SK-N-SH (cell line): ENCODE measurements around the gene GPSM3. TPM values are rescaled to one million over a fixed set of nuclear protein-coding genes. Genes with fewer than 3 reads are reported as not detected.
"Not testable (repeated sequence)": the region's sequence is repeated elsewhere in the genome, so short reads cannot be mapped to it uniquely, and the experiment has no call there.

Source experiments
- CTCF ChIA-PET: fragments of 300-600, 350-600 bp; formaldehyde crosslinking; extraction: SDS; loops from one replicate; lab custom pipeline; 2021; lab: Yijun Ruan, JAX
- POLR2A ChIA-PET: fragments of 350-600 bp; sonication (Branson Sonifier 250); formaldehyde crosslinking; extraction: SDS; loops from one replicate; lab custom pipeline; 2020; ENCODE audit warnings: antibody characterized with exemption, inconsistent platforms; lab: Yijun Ruan, JAX
- DNase-seq: peaks from one replicate; pipeline ENCODE4 v3.0.0; 2012
- H2AFZ ChIP-seq: fragments of 200-600 bp; sonication (generic); 2 replicates; pipeline ENCODE4 v1.8.1; 2016; ENCODE audit warnings: antibody characterized with exemption, mild to moderate bottlenecking, low read depth
- H3F3A ChIP-seq: fragments of 200-600 bp; sonication (generic); replicated peaks from 2 replicates; pipeline ENCODE3; 2016; ENCODE audit warnings: antibody characterized with exemption, mild to moderate bottlenecking; ENCODE audit not compliant: insufficient read depth
- H3K27ac ChIP-seq, 2 experiments: fragments of 200-500 bp in 1 of 2; fragments of 200-600 bp in 1 of 2; sonication (Bioruptor generic) in 1 of 2; sonication (generic), shearing (Covaris generic) in 1 of 2; 2 replicates each; pipeline versions ENCODE4 v1.5.1 to v1.6.1; 2014 to 2016; ENCODE audit warnings: low read depth in 2 of 2, inconsistent platforms in 1 of 2, low read length in 1 of 2, mild to moderate bottlenecking in 1 of 2, mixed read lengths in 1 of 2
- H3K27me3 ChIP-seq: fragments of 200-600 bp; sonication (generic), shearing (Covaris generic); 2 replicates; pipeline ENCODE4 v1.6.1; 2016; ENCODE audit warnings: mixed run types; ENCODE audit not compliant: insufficient read depth
- H3K36me3 ChIP-seq, 2 experiments: fragments of 200-500 bp in 1 of 2; fragments of 200-600 bp in 1 of 2; sonication (Bioruptor generic) in 1 of 2; sonication (generic) in 1 of 2; replicated peaks in 1 of 2; 2 replicates each; pipeline versions ENCODE3 to v1.5.1; 2014 to 2016; ENCODE audit warnings: low read length in 1 of 2, mild to moderate bottlenecking in 1 of 2; ENCODE audit not compliant: insufficient read depth in 2 of 2, control insufficient read depth in 1 of 2
- H3K4me1 ChIP-seq, 2 experiments: fragments of 200-500 bp in 1 of 2; fragments of 200-600 bp in 1 of 2; sonication (Bioruptor generic) in 1 of 2; sonication (generic), shearing (Covaris generic) in 1 of 2; 2 replicates each; pipeline versions ENCODE4 v1.5.1 to v1.6.1; 2014 to 2016; ENCODE audit warnings: low read depth in 1 of 2, low read length in 1 of 2, mixed run types in 1 of 2; ENCODE audit not compliant: insufficient read depth in 2 of 2, control insufficient read depth in 1 of 2
- H3K4me2 ChIP-seq: fragments of 200-600 bp; sonication (generic), shearing (Covaris generic); 2 replicates; pipeline ENCODE4 v1.6.1; 2017; ENCODE audit warnings: mixed run types
- H3K4me3 ChIP-seq, 2 experiments: fragments of 200-500 bp in 1 of 2; fragments of 200-600 bp in 1 of 2; sonication (Bioruptor generic) in 1 of 2; sonication (generic), shearing (Covaris generic) in 1 of 2; 2 replicates each; pipeline versions ENCODE4 v1.5.1 to v1.8.1; 2014 to 2016; ENCODE audit warnings: low read depth in 2 of 2, inconsistent platforms in 1 of 2, low read length in 1 of 2, mild to moderate bottlenecking in 1 of 2, mixed read lengths in 1 of 2, moderate library complexity in 1 of 2
- H3K79me2 ChIP-seq: fragments of 200-600 bp; sonication (generic); 2 replicates; pipeline ENCODE4 v1.8.1; 2017; ENCODE audit warnings: mild to moderate bottlenecking; ENCODE audit not compliant: insufficient read depth
- H3K9ac ChIP-seq: fragments of 200-600 bp; sonication (generic); 2 replicates; pipeline ENCODE4 v1.6.1; 2017; ENCODE audit warnings: mixed run types
- H3K9me2 ChIP-seq: fragments of 200-600 bp; sonication (generic); 2 replicates; pipeline ENCODE4 v1.6.1; 2017; ENCODE audit warnings: mixed run types
- H3K9me3 ChIP-seq: fragments of 200-600 bp; sonication (generic); 2 replicates; pipeline ENCODE4 v1.6.1; 2017; ENCODE audit warnings: mixed run types, mild to moderate bottlenecking, moderate library complexity
- H4K20me1 ChIP-seq: fragments of 200-600 bp; sonication (generic); 2 replicates; pipeline ENCODE4 v1.6.1; 2017; ENCODE audit warnings: mild to moderate bottlenecking, mixed run types; ENCODE audit not compliant: insufficient read depth
- CHD2 ChIP-seq: fragments of 150-350 bp; IDR thresholded peaks from 2 replicates; pipeline ENCODE4 v1.6.1; 2018; ENCODE audit warnings: low read length; ENCODE audit not compliant: partially characterized antibody
- ELF1 ChIP-seq: IDR thresholded peaks from 2 replicates; pipeline ENCODE4 v1.4.0; 2012
- GABPA ChIP-seq: IDR thresholded peaks from 2 replicates; pipeline ENCODE4 v1.4.0; 2012; ENCODE audit warnings: low read depth, mild to moderate bottlenecking
- GATA2 ChIP-seq: sonication (generic); formaldehyde crosslinking; IDR thresholded peaks from 2 replicates; pipeline ENCODE4 v1.5.0; 2020; ENCODE audit warnings: mild to moderate bottlenecking, missing genetic modification reagents
- MEF2A ChIP-seq: IDR thresholded peaks from 2 replicates; pipeline ENCODE4 v1.4.0; 2012; ENCODE audit warnings: low read depth, borderline replicate concordance
- NRF1 ChIP-seq: IDR thresholded peaks from 2 replicates; pipeline ENCODE4 v1.6.1; 2012; ENCODE audit warnings: low read depth, mild to moderate bottlenecking, low read length
- RCOR1 ChIP-seq: fragments of 150-350 bp; IDR thresholded peaks from 2 replicates; pipeline ENCODE4 v1.6.1; 2017; ENCODE audit warnings: antibody characterized with exemption, low read length
- RFX5 ChIP-seq: IDR thresholded peaks from 2 replicates; pipeline ENCODE4 v1.6.1; 2012; ENCODE audit warnings: mild to moderate bottlenecking, improper control_type of control experiment, low read length
- SIN3A ChIP-seq: IDR thresholded peaks from 2 replicates; pipeline ENCODE4 v1.6.1; 2012; ENCODE audit warnings: low read depth, mild to moderate bottlenecking, low read length, moderate library complexity, borderline replicate concordance
- ZBTB33 ChIP-seq: IDR thresholded peaks from 2 replicates; pipeline ENCODE4 v1.4.0; 2012; ENCODE audit warnings: low read depth, borderline replicate concordance
- WGBS: methylation state at CpG from one replicate; pipeline ENCODE4 v1.1.6; 2017; ENCODE audit warnings: low lambda C conversion rate; 5-methylcytosine and 5-hydroxymethylcytosine counted together
- polyA plus RNA-seq, 3 experiments: library from polyadenylated mRNA; depleted of rRNA; stranded (reverse); fragments of >200 nt; gene quantifications; 2 replicates each; pipeline ENCODE4 v1.2.3, GENCODE V29; 2012

GPSM3 gene
- polyA plus RNA-seq, 1 of the 3 experiments (the other 2 are of a cell fraction), result 1.5 TPM

- ChIA-PET CTCF (interaction anchor here (1.2 to 1.9 kb wide), 2 partner anchors 9 to 291 kb away, joined by 3 to 6 read pairs; partner anchors contain the start of gene EHMT2), POLR2A (interaction anchor here (3.1 kb wide), 1 partner anchor 11 kb away, joined by 22 read pairs; the partner anchor contains the start of gene RNF5)
- peak overlapping the region; percentile 92 for H3K4me2 ChIP-seq
- H3K79me2 ChIP-seq, result peaks cover 21% of the 10 kb centered on the region
- no peaks in the 10 kb centered on the region for H3K9me3 ChIP-seq
- H3K27me3 ChIP-seq, result no peaks in the 10 kb centered on the region
- peak overlapping the region; percentile 60 to 81 for H3K4me3 ChIP-seq
- H3K36me3 ChIP-seq, result peaks cover 8 to 21% of the 10 kb centered on the region in 2 experiments
- H4K20me1 ChIP-seq, result no peaks in the 10 kb centered on the region
- peak overlapping the region; percentile 78 for H3K9ac ChIP-seq
- H3K27ac ChIP-seq, result peak overlapping the region in 1 of 2 experiments; percentile 81; a peak in 2 of 4 replicates
- DNase-seq, result no peak
- peaks cover 23% of the 10 kb centered on the region for H3F3A ChIP-seq
- no peaks in the 10 kb centered on the region for H3K9me2 ChIP-seq
- 65% methylated on average over 11 of the region's 13 CpGs for WGBS
- TF ChIP-seq MEF2A, result no peak
- TF ChIP-seq GABPA, result no peak
- no peak for TF ChIP-seq RFX5
- TF ChIP-seq RCOR1, result no peak
- H2AFZ ChIP-seq, result no peak overlapping the region
- peaks cover 0 to 20% of the 10 kb centered on the region in 2 experiments; a peak in 1 of 4 replicates for H3K4me1 ChIP-seq
These were observed 3.9 kb downstream of the GPSM3 start for GRCh38 chr6:32188381-32189068.

- CTCF ChIA-PET, result interaction anchor here (1.2 to 1.9 kb wide), 2 partner anchors 10 to 69 kb away, joined by 3 to 6 read pairs; no protein-coding TSS in a partner anchor
- DNase-seq, H3K9me3 ChIP-seq, H3K9ac ChIP-seq, POLR2A ChIA-PET, H3K27me3 ChIP-seq, H2AFZ ChIP-seq, H3K9me2 ChIP-seq, H4K20me1 ChIP-seq, H3K27ac ChIP-seq: not testable (repeated sequence)
- H3K4me3 ChIP-seq, result peak overlapping the region in 1 of 2 experiments; percentile 81; a peak in 1 of 4 replicates
- H3K79me2 ChIP-seq, result peaks cover 21% of the 10 kb centered on the region
- WGBS, result 99% methylated on average over 9 of the region's 18 CpGs
- H3K4me2 ChIP-seq, result peak overlapping the region; percentile 92
- H3K36me3 ChIP-seq, result peaks cover 8 to 26% of the 10 kb centered on the region in 2 experiments
- peaks cover 20% of the 10 kb centered on the region for H3F3A ChIP-seq
- peaks cover 0 to 20% of the 10 kb centered on the region in 2 experiments; a peak in 1 of 4 replicates for H3K4me1 ChIP-seq
These were observed 4.6 kb downstream of the GPSM3 start for GRCh38 chr6:32187725-32188380.

- peaks cover 0 to 20% of the 10 kb centered on the region in 2 experiments; a peak in 1 of 4 replicates for H3K4me1 ChIP-seq
- peaks cover 20% of the 10 kb centered on the region for H3F3A ChIP-seq
- peaks cover 8 to 31% of the 10 kb centered on the region in 2 experiments for H3K36me3 ChIP-seq
- H3K4me2 ChIP-seq, result no peak overlapping the region
- no peaks in the 10 kb centered on the region for H3K27me3 ChIP-seq
- no peak overlapping the region for H3K9ac ChIP-seq
- CTCF ChIA-PET, result interaction anchor here (1.2 kb wide), 1 partner anchor 68 kb away, joined by 3 read pairs; no protein-coding TSS in a partner anchor
- H2AFZ ChIP-seq, result no peak overlapping the region
- peak overlapping the region in 1 of 2 experiments; percentile 53; a peak in 1 of 4 replicates for H3K27ac ChIP-seq
- no peak for DNase-seq
- H3K79me2 ChIP-seq, result peaks cover 21% of the 10 kb centered on the region
- WGBS, result 90% methylated on average over 12 of the region's 12 CpGs
- TF ChIP-seq ELF1, result no peak
- no peak for TF ChIP-seq RCOR1
- no peak for TF ChIP-seq NRF1
- TF ChIP-seq SIN3A, result no peak
- TF ChIP-seq GATA2 (CRISPR knock-in tag), result no peak
- TF ChIP-seq ZBTB33, result no peak
- no peak for TF ChIP-seq CHD2
- TF ChIP-seq, all 33 proteins: peak for 0
- Histone ChIP-seq H3K9me3 (no peaks in the 10 kb centered on the region), H3K9me2 (no peaks in the 10 kb centered on the region), H4K20me1 (no peaks in the 10 kb centered on the region), H3K4me3 (no peak overlapping the region)
- POLR2A ChIA-PET, result no interaction called here
These were observed 5.3 kb downstream of the GPSM3 start for GRCh38 chr6:32187009-32187709.

- H3K27me3 ChIP-seq, H3K4me3 ChIP-seq, H2AFZ ChIP-seq, H3K9me3 ChIP-seq, DNase-seq, POLR2A ChIA-PET, H3K4me2 ChIP-seq, H3K9ac ChIP-seq, H3K9me2 ChIP-seq, H4K20me1 ChIP-seq: not testable (repeated sequence)
- WGBS, result 78% methylated on average over 10 of the region's 10 CpGs
- CTCF ChIA-PET, result interaction anchor here (1.2 kb wide), 1 partner anchor 67 kb away, joined by 3 read pairs; no protein-coding TSS in a partner anchor
- Histone ChIP-seq H3F3A (peaks cover 20% of the 10 kb centered on the region), H3K79me2 (peaks cover 21% of the 10 kb centered on the region), H3K4me1 (peaks cover 0 to 18% of the 10 kb centered on the region in 2 experiments; a peak in 1 of 4 replicates), H3K27ac (peak overlapping the region in 1 of 2 experiments; percentile 53; a peak in 1 of 4 replicates), H3K36me3 (peaks cover 10 to 32% of the 10 kb centered on the region in 2 experiments)
These were observed 6.1 kb downstream of the GPSM3 start for GRCh38 chr6:32186151-32186840.
